ENCODE results near the gene CHD1L.

The CHD1L gene

GRCh38 chr1:147214842-147215539 is 27.5 kb upstream of the CHD1L start:
- ChIA-PET POLR2A (no interaction called here), CTCF (interaction anchor here (1.3 to 1.4 kb wide), 2 partner anchors 17 to 27 kb away, joined by 3 to 5 read pairs; no protein-coding TSS in a partner anchor)
- TF ChIP-seq CTCF (IDR thresholded peaks at IDR 0.05; ENCODE audit: control extremely low read depth, extremely low read depth, low read depth, missing control alignments) = no peak
- no peak for DNase-seq (ENCODE audit: extremely low spot score)

- no peak for TF ChIP-seq CTCF (IDR thresholded peaks at IDR 0.05; ENCODE audit: control extremely low read depth, extremely low read depth, low read depth, missing control alignments)
- ChIA-PET CTCF (no interaction called here), POLR2A (no interaction called here)
- no peak for DNase-seq (ENCODE audit: extremely low spot score)
Observed at GRCh38 chr1:147215540-147215916, 27.0 kb upstream of the CHD1L start.

- ChIA-PET POLR2A (no interaction called here), CTCF (no interaction called here)
- no peak for TF ChIP-seq CTCF (IDR thresholded peaks at IDR 0.05; ENCODE audit: control extremely low read depth, extremely low read depth, low read depth, missing control alignments)
- no peak for DNase-seq (ENCODE audit: extremely low spot score)
Observed at GRCh38 chr1:147216124-147216523, 26.4 kb upstream of the CHD1L start.

GRCh38 chr1:147217141-147217540 is 25.3 kb upstream of the CHD1L start:
- ChIA-PET CTCF (no interaction called here), POLR2A (no interaction called here)
- TF ChIP-seq CTCF (IDR thresholded peaks at IDR 0.05; ENCODE audit: control extremely low read depth, extremely low read depth, low read depth, missing control alignments) = no peak
- no peak for DNase-seq (ENCODE audit: extremely low spot score)

- TF ChIP-seq CTCF (IDR thresholded peaks at IDR 0.05; ENCODE audit: control extremely low read depth, extremely low read depth, low read depth, missing control alignments) = no peak
- ChIA-PET POLR2A (no interaction called here), CTCF (no interaction called here)
- no peak for DNase-seq (ENCODE audit: extremely low spot score)
Observed at GRCh38 chr1:147218606-147219005, 23.9 kb upstream of the CHD1L start.

GRCh38 chr1:147223740-147224615 is 18.5 kb upstream of the CHD1L start:
- CTCF ChIA-PET = interaction anchor here (1.2 to 5.7 kb wide), 4 partner anchors 18 to 53 kb away, joined by 3 to 28 read pairs (median 6); partner anchors contain the start of genes CHD1L and PRKAB2
- POLR2A ChIA-PET = no interaction called here
- no peak for DNase-seq (ENCODE audit: extremely low spot score)
- no peak for TF ChIP-seq CTCF (IDR thresholded peaks at IDR 0.05; ENCODE audit: control extremely low read depth, extremely low read depth, low read depth, missing control alignments)
